Ovary (tissue), 3 donors: ENCODE data around the gene CCNB1IP1.

ENCODE experiments used
- CTCF ChIP-seq, 3 donors: fragments of 450-650 bp in 2 of 3; fragments of 200-600 bp in 1 of 3; IDR thresholded peaks; one replicate each; pipeline versions ENCODE4 v1.5.1 to v1.8.0; 2016 to 2022; ENCODE audit warnings: antibody characterized with exemption in 3 of 3, mild to moderate bottlenecking in 1 of 3
- EP300 ChIP-seq: sonication (generic); formaldehyde crosslinking; IDR thresholded peaks from one replicate; pipeline ENCODE4 v1.6.1; 2017; ENCODE audit warnings: antibody characterized with exemption
- POLR2A ChIP-seq: fragments of 450-650 bp; IDR thresholded peaks from one replicate; pipeline ENCODE4 v1.6.1; 2017; ENCODE audit warnings: antibody characterized with exemption, mild to moderate bottlenecking, moderate library complexity
- donor health status: DM: no; HTN: no; CAD: no.

- no peak for TF ChIP-seq CTCF (IDR thresholded peaks at IDR 0.05)
- TF ChIP-seq EP300, result no peak
- no peak for TF ChIP-seq POLR2A
Measured at GRCh38 chr14:20379743-20380142, 46.7 kb upstream of the CCNB1IP1 start.
